OCI-LY3 (cell line): ENCODE results near the gene SEL1L.

Source experiments
- CTCF ChIP-seq: fragments of 200-600, 300-600 bp; sonication (generic); IDR thresholded peaks from 2 replicates; pipeline ENCODE4 v1.5.1; 2014; ENCODE audit warnings: antibody characterized with exemption, low read length, low read depth
- EZH2phosphoT487 ChIP-seq: fragments of 200-600 bp; shearing (Covaris generic); IDR thresholded peaks from 2 replicates; pipeline ENCODE4 v1.6.1; 2018; ENCODE audit warnings: antibody characterized with exemption, mixed run types, low read depth

DNA sequence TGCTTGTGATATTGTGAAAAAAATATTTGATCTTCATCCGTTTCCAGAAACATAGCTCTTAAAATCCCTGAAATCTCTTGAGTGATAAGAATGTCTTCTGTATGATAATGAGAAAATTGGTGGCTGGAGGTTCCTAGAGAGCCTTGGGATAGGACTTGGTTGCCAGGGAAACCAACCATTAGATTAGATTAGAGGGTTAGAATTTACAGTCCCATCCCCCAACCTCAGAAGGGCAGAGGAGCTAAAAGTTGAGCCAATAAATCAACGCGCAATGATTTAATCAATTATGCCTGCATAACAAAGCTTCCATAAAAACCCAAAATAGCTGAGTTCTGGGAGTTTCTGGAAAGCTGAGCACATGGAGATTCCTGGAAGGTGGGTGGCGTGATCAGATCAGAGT lies 10.6 kb downstream of the SEL1L start:
- no peak for TF ChIP-seq CTCF
- TF ChIP-seq EZH2phosphoT487, result no peak
